Measurements from ENCODE around the gene HNRNPA0.

Gene HNRNPA0

DNA sequence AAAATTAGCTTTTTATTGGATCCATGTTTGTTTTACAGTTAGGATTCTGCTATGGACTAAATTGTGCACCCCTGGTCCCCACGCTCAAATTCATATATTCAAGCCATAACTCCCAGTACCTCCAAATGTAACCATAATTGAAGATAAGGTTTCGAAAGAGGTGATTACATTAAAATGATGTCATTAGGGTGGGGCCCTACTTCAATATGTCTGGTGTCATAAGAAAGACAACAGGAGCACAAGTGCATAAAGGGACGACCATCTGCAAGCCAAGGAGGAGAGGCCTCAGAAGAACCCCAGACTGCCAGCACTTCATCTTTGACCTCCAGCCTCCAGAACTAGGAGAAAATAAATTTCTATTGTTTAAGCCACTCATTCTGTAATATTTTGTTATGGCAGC lies 7.4 kb upstream of the HNRNPA0 start:
- Histone ChIP-seq H3K4me1 (ENCODE audit: insufficient read depth, low read length) (no peaks in the 10 kb centered on the region), H3K9ac (ENCODE audit: low read depth, low read length) (no peak overlapping the region), H3K9me3 (ENCODE audit: control insufficient read depth, insufficient read depth, low read length) (peaks cover 3% of the 10 kb centered on the region), H3K36me3 (ENCODE audit: insufficient read depth, low read length) (no peaks in the 10 kb centered on the region)

DNA sequence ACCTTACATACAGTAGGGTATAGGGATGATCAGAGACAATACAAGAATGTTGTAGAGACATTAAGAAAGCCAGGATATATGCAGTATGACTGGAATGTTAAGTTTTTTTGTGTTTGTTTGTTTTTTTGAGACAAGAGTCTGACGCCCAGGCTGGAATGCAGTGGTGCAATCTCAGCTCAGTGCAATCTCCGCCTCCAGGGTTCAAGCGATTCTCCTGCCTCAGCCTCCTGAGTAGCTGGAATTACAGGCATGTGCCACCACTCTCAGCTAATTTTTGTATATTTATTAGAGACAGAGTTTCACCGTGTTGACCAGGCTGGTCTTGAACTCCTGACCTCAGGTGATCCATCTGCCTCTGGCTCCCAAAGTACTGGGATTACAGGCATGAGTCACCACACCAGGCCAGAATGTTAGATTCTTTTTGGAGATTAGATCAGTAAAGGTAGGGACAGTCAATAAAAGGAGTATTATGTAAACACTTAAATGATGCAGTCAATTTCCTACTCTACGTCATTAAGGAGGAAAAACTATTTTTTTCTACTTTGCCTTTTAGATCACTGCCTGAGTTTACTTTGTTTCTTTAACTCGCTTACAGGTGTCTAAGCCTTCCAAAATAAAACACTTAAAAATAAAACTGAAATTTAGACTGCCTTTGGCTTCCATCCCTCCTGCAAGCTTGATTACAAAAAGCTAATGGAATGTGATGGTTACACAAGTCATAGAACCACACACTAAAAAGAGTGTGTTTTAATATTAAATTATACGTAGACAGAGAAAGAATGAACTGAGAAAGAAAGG lies 6.8 kb upstream of the HNRNPA0 start:
- H3K36me3 ChIP-seq (ENCODE audit: insufficient read depth, low read length), result no peaks in the 10 kb centered on the region
- H3K9ac ChIP-seq (ENCODE audit: low read depth, low read length), result no peak overlapping the region
- H3K4me1 ChIP-seq (ENCODE audit: insufficient read depth, low read length), result no peaks in the 10 kb centered on the region
- peaks cover 3% of the 10 kb centered on the region for H3K9me3 ChIP-seq (ENCODE audit: control insufficient read depth, insufficient read depth, low read length)

DNA sequence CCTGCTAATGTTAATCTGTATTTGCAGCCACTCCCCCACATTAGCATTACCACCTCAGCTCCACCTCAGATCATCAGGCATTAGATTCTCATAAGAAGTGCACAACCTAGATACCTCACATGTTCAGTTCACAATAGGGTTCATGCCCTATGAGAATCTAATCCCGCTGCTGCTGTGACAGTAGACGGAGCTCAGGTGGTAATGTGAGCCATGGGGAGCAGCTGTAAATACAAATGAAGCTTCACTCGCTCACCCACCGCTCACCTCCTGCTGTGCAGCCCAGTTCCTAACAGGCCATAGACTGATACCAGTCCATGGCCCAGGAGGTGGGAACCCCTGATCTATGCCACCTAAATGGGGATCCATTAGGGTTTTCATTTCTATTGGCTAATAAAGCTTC lies 6.1 kb upstream of the HNRNPA0 start:
- Histone ChIP-seq H3K4me1 (ENCODE audit: insufficient read depth, low read length) (no peaks in the 10 kb centered on the region), H3K9ac (ENCODE audit: low read depth, low read length) (no peak overlapping the region), H3K9me3 (ENCODE audit: control insufficient read depth, insufficient read depth, low read length) (peaks cover 3% of the 10 kb centered on the region), H3K36me3 (ENCODE audit: insufficient read depth, low read length) (no peaks in the 10 kb centered on the region)

DNA sequence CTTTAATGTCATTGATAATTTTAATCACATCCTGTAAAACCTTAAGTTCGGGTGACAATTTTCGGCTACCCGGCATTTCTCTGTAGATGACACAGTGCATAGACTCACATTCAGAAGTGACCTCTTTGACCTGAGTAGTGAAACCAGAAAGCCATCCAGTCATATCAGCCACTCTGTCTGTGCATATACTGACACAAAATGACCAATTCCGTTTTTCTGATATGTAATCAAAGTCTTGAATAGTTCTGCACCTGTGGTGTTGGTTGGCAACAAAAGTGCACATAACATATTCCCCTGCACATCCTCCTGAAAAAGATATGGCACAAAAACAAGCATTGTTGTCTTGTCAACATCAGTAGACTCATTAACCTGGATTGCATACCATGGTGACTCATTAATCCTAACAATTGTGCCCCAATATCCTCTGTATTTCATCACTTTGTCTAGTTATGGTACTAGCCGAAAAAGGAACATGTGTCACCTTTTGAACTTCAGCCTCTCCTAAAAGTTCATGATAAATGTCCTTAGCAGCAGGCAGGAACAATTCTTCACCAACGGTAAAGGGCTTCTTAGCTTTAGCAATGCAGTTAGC lies 4.6 kb upstream of the HNRNPA0 start:
- no peaks in the 10 kb centered on the region for H3K36me3 ChIP-seq (ENCODE audit: insufficient read depth, low read length)
- H3K4me1 ChIP-seq (ENCODE audit: insufficient read depth, low read length), result no peaks in the 10 kb centered on the region
- no peak overlapping the region for H3K9ac ChIP-seq (ENCODE audit: low read depth, low read length)
- H3K9me3 ChIP-seq (ENCODE audit: control insufficient read depth, insufficient read depth, low read length), result peaks cover 3% of the 10 kb centered on the region

DNA sequence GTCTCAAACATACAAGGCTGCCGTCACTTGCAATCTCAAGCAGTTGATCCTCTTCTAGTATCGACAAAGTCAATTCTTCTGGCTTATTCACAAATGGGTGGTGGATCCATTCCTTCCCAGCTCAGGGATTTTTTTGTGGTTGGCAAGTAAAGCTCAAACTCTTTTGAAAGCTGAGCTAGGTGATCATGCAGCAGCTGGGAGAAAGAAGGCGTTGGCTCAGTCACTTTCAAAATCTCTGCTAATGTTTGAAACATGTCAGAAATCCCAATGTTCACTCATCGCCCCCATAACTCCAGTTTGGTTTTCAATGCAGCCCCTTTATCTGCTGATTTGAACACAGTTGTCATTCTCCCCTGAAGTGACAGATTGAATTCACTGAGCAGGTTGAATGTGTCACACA lies 4.0 kb upstream of the HNRNPA0 start:
- Histone ChIP-seq H3K9ac (ENCODE audit: low read depth, low read length) (no peak overlapping the region), H3K4me1 (ENCODE audit: insufficient read depth, low read length) (no peaks in the 10 kb centered on the region), H3K36me3 (ENCODE audit: insufficient read depth, low read length) (no peaks in the 10 kb centered on the region), H3K9me3 (ENCODE audit: control insufficient read depth, insufficient read depth, low read length) (peaks cover 3% of the 10 kb centered on the region)

DNA sequence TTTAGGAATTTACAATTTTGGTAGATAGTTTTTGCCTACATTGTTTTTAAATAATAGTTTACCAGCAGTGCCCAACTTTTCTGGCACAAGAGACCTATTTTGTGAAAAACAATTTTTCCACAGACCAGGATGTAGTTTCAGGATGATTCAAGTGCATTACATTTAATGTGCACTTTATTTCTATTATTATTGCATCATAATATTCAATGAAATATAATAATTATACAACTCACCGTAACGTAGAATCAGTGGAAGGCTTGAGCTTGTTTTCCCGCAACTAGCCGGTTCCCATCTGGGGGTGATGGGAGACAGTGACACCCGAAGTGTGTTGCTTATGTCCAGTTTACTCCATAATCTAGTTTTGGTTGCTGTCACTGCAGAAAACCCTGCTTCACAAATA lies 3.5 kb upstream of the HNRNPA0 start:
- Histone ChIP-seq H3K36me3 (ENCODE audit: insufficient read depth, low read length) (no peaks in the 10 kb centered on the region), H3K9ac (ENCODE audit: low read depth, low read length) (no peak overlapping the region), H3K4me1 (ENCODE audit: insufficient read depth, low read length) (no peaks in the 10 kb centered on the region), H3K9me3 (ENCODE audit: control insufficient read depth, insufficient read depth, low read length) (peaks cover 3% of the 10 kb centered on the region)

DNA sequence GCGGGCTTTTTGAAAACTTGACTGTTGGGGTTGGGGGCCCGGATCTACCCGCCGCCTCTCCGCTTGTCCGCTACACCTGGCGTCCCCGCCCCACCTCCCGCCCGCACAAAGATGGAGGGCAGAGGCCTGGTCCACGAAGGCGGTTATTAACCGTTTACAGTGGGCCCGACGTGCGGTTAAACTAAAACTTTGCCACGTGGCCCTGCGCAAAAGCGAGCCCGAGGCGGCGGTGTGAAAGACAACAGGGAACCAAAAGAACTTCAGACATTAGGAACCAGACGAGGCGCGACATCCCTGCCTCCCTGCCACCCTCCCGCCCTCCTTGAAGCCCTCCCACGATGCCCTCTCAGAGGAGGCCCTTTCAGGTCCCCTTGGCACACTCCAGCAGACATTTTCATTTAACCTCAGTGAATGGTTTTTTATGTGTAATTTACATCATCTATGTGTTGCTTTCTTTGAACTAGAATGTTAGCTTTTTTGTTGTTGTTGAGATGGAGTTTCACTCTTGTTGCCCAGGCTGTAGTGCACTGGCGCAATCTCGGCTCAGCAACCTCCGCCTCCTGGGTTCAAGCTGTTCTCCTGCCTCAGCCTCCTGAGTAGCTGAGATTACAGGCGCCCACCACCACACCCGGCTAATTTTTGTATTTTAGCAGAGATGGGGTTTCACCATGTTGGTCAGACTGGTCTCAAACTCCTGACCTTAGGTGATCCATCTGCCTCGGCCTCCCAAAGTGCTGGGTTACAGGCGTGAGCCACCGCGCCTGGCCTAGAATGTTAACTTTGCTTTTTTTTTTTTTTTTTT lies 999 bp upstream of the HNRNPA0 start:
- Histone ChIP-seq H3K9me3 (ENCODE audit: control insufficient read depth, insufficient read depth, low read length) (peaks cover 3% of the 10 kb centered on the region; the same call in 1 of the 2 replicates), H3K36me3 (ENCODE audit: insufficient read depth, low read length) (0 out of 2 replicates have a peak, but pooled peaks cover 3% of the 10 kb centered on the region), H3K9ac (ENCODE audit: low read depth, low read length) (peak overlapping the region; percentile 92)

DNA sequence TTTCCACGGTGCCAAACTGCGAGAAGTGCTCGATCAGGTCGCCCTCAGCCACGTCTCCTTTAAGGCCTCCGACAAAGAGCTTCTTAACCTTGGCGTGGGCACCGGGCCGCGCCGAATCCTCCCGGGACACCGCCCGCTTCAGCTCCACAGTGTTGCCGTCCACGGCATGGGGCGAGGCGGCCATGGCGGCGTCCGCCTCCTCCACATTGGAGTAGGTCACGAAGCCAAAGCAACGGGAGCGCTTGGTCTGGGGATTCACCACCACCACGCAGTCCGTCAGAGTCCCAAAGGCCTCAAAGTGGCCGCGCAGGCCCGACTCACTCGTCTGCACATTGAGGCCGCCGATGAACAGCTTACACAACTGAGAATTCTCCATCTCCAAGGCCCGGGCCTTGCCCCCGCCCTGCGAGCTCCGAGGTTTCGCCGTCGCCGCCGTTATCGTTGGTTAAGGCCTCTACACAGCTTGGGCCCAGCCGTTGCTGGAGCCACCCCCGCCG lies 424 bp downstream of the HNRNPA0 start:
- H3K9ac ChIP-seq (ENCODE audit: low read depth, low read length), result peak overlapping the region; percentile 92
- H3K4me1 ChIP-seq (ENCODE audit: insufficient read depth, low read length), result peaks cover 7% of the 10 kb centered on the region
- H3K9me3 ChIP-seq (ENCODE audit: control insufficient read depth, insufficient read depth, low read length), result no peaks in the 10 kb centered on the region
- 0 out of 2 replicates have a peak, but pooled peaks cover 3% of the 10 kb centered on the region for H3K36me3 ChIP-seq (ENCODE audit: insufficient read depth, low read length)

More for the DNA sequence above, 999 bp upstream of the HNRNPA0 start:
- H3K4me1 ChIP-seq (ENCODE audit: insufficient read depth, low read length), result peaks cover 7% of the 10 kb centered on the region

DNA sequence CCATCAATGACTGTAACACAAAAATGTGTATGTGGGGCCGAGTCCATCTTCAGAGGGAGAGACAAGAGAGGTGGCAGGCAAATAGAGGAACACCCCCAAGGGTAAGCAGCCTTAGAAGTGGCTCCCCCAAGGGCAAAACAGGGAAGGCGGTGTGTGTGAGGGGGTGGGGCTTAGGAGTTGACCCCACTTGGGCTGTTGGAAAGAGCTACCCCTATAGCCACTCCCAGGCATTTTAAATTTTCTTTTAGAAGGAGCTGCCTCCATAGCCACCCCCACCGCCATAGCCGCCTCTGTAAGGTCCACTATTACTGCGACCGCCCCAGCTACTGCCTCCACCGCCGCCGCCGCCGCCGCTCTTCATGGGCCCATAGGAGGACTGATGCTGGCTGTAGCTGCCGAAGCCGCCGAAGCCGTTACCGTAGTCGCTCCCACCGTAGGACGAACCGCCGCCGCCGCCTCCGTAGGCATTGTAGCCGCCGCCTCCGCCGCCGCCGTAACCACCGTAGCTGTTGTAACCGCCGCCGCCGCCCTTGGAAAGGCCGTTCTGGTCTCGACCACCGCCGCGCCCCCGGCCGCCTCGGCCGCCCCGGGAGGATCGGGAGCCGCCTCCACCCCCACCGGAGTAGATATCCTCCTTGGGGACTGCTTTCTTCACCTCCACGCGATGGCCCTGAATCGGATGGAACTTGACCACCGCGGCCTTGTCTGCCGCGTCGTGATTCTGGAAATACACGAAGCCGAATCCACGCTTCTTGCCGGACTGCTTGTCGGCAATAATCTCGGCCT lies 1.1 kb downstream of the HNRNPA0 start:
- 0 out of 2 replicates have a peak, but pooled peaks cover 3% of the 10 kb centered on the region for H3K36me3 ChIP-seq (ENCODE audit: insufficient read depth, low read length)
- H3K4me1 ChIP-seq (ENCODE audit: insufficient read depth, low read length), result peaks cover 7% of the 10 kb centered on the region
- peak overlapping the region; percentile 92 for H3K9ac ChIP-seq (ENCODE audit: low read depth, low read length)

DNA sequence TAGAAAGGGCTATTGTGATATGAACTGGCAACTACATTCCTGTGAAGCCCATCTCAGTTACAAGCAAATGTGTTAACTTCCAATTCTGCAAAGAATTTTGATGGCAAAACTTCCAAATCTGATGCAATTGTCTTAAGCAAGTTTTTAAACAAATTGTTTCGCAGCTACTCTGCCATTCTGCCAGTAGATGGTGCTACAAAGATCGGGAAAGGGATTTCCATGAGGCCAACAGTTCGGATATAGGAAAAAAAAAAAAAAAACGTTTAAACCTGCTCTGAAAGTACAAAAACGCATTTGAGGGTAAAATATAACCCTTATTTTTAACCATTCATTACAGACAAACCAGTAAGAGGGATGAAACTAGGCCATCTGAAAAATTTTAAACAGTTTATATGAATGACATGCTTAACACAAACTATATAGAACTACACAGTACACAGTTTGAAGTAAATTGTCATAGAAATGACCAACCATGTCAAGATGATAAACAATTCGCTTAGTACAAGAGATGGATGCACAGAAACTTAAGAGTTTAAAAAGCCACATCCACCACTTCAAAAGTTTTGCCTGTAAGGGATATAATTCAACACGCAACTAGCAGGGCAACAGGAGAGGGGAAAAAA lies 2.2 kb downstream of the HNRNPA0 start:
- Histone ChIP-seq H3K4me1 (ENCODE audit: insufficient read depth, low read length) (peaks cover 7% of the 10 kb centered on the region), H3K36me3 (ENCODE audit: insufficient read depth, low read length) (0 out of 2 replicates have a peak, but pooled peaks cover 3% of the 10 kb centered on the region), H3K9me3 (ENCODE audit: control insufficient read depth, insufficient read depth, low read length) (no peaks in the 10 kb centered on the region), H3K9ac (ENCODE audit: low read depth, low read length) (peak overlapping the region; percentile 92)

More for the DNA sequence above, 1.1 kb downstream of the HNRNPA0 start:
- H3K9me3 ChIP-seq (ENCODE audit: control insufficient read depth, insufficient read depth, low read length), result no peaks in the 10 kb centered on the region

DNA sequence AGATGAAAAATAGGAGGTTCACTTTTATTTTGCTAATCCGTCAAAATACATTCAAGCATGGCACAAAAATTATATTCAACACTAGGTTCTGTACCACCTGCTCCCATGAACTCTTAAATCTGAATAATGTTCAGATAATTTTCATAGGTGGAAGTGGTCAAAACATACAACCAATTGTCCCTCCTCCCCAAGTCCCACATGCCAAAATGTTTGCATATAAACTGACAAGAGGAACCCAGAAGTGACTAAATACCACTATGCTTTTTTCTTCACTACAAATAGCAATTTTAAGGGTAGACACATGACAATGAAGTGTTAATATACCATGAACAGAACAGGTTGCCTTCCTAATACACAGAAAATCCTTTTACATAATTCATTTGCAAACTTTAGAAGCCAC lies 3.7 kb downstream of the HNRNPA0 start:
- Histone ChIP-seq H3K4me1 (ENCODE audit: insufficient read depth, low read length) (peaks cover 7% of the 10 kb centered on the region), H3K9ac (ENCODE audit: low read depth, low read length) (no peak overlapping the region), H3K9me3 (ENCODE audit: control insufficient read depth, insufficient read depth, low read length) (no peaks in the 10 kb centered on the region), H3K36me3 (ENCODE audit: insufficient read depth, low read length) (0 out of 2 replicates have a peak, but pooled peaks cover 3% of the 10 kb centered on the region)

DNA sequence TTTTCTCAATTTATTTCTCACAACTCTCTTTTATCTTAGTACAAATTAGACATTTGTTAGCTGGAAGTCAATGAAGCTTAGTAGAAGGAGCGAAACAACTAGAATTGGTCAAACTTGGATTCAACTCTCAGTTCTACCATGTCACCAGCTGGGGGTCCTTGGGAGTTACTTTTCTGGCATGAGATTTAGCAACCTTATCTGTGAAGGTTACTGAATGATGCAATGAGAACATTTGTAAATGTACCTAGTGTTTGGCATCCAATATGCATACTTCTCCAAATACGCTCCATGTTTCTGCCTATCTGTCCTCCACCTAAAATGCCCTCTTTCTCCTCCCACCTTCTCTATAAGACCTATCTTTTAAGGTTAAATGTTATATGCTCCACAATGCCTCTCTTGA lies 6.3 kb downstream of the HNRNPA0 start:
- H3K9ac ChIP-seq (ENCODE audit: low read depth, low read length), result no peak overlapping the region
- peaks cover 7% of the 10 kb centered on the region for H3K4me1 ChIP-seq (ENCODE audit: insufficient read depth, low read length)
- 0 out of 2 replicates have a peak, but pooled peaks cover 3% of the 10 kb centered on the region for H3K36me3 ChIP-seq (ENCODE audit: insufficient read depth, low read length)
- no peaks in the 10 kb centered on the region for H3K9me3 ChIP-seq (ENCODE audit: control insufficient read depth, insufficient read depth, low read length)

DNA sequence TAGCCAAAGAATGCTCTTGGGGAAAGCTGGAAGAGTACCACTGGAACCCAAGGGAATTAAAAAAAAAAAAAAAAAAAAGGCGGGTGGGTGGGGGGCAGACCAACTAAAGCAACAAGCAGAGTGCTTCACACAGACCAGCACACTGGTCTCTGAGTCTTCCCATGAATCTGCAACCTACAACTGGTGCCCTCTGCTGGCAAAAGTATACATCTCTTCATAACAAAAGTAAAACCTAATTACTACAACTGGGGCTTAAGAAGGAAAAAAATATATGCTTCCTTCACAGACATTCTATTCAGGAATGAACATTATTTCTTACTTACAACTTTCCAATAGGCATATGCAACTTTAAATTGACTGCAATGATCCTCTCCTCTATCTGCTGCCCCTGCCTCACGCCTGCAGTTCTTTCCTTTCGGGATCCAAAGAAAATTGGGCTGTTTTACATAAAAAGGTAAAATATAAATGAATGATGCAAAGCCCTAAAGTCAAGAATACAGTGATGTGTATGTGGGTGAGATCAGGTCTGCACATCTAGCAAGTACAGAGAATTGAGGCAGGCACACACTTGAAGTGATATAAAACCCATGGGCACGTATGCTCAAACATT lies 11.0 kb downstream of the HNRNPA0 start:
- H3K36me3 ChIP-seq (ENCODE audit: insufficient read depth, low read length), result no peaks in the 10 kb centered on the region
- no peak overlapping the region for H3K9ac ChIP-seq (ENCODE audit: low read depth, low read length)
- no peaks in the 10 kb centered on the region for H3K9me3 ChIP-seq (ENCODE audit: control insufficient read depth, insufficient read depth, low read length)
- no peaks in the 10 kb centered on the region; the same call in 1 of the 2 replicates for H3K4me1 ChIP-seq (ENCODE audit: insufficient read depth, low read length)

Measured in ES-I3 (cell line).